Measurements from ENCODE around the gene ANXA6. TPM values are rescaled to one million over a fixed set of nuclear protein-coding genes. Genes with fewer than 3 reads are reported as not detected.

ANXA6 gene
- total and polyA plus RNA-seq, 10 of the 15 experiments (the other 5 are each of a cell fraction or from before 2014, with no cell fraction given): 44.0 to 571 (median 465) TPM

DNA sequence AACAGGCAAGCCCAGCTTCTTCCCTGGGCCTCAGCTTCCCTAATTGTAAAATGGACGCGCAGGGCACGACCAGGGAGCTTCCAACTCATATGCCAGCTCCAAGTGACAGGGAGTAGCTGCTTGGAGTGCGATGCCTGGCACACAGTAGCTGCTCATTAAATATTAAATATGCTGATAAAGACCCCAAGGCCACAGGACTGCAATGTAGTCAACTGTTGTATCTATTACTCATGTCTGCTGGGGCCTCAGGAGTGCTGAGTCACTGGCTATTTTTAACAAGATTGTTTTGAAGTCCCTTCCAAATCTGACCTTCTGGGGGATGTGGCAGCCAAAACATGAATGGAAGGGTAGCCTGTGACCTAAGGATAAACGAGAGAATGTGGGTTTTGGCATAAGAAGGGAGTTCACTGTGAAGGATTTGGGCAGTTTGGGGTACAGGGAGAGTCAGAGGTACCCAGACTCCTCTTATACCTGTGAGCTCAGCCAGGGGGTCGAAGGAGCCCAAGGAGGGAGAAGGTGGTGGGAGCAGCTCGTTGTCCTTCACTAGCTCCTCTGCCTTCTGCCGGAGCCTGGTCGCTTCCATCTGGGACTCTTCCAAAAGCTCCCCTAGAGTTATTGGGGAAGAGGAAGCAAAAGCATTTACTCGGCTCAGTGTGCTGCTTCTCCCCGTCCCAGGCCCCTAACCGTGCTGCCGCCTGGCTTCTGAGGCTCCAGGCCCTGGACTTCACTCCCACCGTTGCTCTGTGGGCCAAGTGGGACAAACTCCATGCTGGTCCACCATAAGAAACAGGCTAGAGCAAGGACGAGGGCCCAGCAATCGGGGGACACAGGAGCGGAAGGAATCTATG, 94.2 kb downstream of the ANXA6 start (continued):
- TF ChIP-seq POLR2AphosphoS2 (IDR thresholded peaks at IDR 0.05; ENCODE audit: low read depth, low read length) (no peak), WRNIP1 (IDR thresholded peaks at IDR 0.05; ENCODE audit: borderline replicate concordance, low read depth, low read length) (no peak), IKZF2 (IDR thresholded peaks at IDR 0.05) (no peak), NBN (IDR thresholded peaks at IDR 0.05) (no peak), PRDM15 (CRISPR knock-in tag; IDR thresholded peaks at IDR 0.05) (no peak), TARDBP (IDR thresholded peaks at IDR 0.05; ENCODE audit: borderline replicate concordance) (no peak), RUNX3 (IDR thresholded peaks at IDR 0.05; ENCODE audit: low read length) (0 out of 2 replicates have a peak, but pooled peaks have one; percentile 8)
